GM19328 (cell line): Measurements from ENCODE around the gene SPG7.

Experiments
- ATAC-seq: cut with Tn5 transposase; IDR thresholded peaks from one replicate; pipeline ENCODE4 v1.9.1; 2021; ENCODE audit warnings: mild to moderate bottlenecking, moderate library complexity; ENCODE audit not compliant: unreplicated experiment

The SPG7 gene

GRCh38 chr16:89595330-89596060 lies 87.3 kb downstream of the SPG7 start:
- no peak for ATAC-seq

GRCh38 chr16:89596061-89596689 lies 88.0 kb downstream of the SPG7 start:
- no peak for ATAC-seq

DNA sequence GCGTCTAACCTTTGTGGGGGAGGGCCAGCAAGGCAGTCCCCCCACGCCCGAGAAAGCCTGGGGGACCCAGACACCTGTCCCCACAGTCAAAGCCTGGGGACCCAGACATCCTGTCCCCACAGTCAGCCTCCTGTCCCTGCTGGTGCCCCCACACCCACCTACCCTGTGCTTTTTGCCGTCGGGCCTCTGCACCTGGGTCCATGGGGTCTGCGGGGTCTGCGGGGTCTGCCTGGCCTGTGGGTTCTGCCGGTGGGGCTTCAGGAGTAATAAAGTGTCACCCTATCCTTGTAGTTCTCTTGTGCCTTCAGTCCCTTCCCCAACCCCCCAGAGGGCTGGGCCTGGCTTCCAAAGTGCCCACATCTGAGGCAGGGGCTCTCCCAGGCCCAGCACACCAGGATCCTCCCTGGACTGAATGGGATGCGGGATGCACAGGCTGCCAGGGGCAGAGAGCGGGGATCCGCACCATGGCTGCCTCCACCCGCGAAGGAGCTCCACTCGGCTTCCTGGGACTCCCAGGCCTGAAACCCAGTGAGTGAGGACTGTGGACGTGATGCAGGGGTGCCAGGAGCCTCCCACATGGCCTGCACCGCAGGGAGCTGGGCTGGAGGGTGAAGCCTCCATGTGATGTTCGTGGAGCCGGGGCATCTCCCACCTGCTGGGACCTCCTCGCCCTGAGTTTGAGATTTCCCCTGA lies 88.9 kb downstream of the SPG7 start:
- ATAC-seq, result no peak

DNA sequence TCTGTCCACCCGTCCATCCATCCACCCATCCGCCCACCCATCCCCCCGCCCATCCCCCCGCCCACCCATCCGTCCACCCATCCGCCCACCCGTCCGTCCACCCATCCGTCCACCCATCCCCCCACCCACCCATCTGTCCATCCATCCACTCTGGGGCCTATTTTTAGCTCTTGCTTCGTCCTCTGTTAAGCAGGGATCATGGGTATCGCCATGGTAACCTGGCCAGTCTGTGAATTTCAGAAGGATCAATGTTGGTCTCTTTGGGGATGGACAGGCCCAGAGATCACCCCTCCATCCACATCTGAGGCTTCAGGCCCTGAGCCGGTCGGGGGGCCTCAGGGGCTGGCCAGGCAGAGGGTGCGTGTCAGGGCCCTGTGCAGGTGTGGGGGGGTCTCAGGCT lies 90.0 kb downstream of the SPG7 start:
- no peak for ATAC-seq

DNA sequence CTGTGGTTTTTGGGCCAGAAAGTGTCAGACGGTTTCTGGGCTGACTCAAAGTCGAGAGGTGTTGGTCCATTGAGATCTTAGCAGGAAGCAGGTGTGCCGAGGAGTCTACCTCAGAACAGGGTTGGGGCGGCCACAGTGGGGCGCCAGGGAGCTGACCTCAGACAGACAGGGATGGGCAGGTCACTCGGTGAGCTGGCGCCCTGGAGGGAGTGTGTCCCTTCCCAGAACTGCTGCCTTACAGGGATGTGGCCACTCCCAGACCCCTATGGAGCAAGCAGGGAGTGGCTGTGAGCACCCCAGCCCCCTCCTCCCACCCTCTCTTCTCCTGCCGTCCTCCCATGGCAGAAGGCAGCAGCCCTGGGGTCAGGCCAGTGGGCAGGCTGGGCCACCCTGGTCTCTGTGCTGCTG lies 91.3 kb downstream of the SPG7 start:
- ATAC-seq, result no peak

DNA sequence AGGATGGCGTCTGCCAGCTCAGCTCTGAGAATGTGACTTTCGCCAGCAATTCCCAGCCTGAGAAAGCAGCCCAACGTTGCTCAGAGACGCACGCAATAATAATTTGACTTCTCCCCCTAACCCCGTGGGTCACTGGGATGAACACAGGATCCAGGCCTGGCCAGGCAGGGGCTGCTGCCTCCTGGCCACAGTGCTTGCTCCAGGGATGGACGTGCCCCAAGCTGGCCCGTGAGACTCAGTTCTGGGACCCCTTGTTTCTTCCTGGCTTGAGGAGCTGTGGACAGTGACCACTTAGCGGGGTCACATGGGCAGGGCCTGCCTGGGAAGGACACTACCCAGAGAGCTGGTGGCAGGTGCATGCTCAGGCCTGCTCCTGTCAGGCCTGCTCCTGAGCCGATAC lies 91.7 kb downstream of the SPG7 start:
- ATAC-seq, result no peak

DNA sequence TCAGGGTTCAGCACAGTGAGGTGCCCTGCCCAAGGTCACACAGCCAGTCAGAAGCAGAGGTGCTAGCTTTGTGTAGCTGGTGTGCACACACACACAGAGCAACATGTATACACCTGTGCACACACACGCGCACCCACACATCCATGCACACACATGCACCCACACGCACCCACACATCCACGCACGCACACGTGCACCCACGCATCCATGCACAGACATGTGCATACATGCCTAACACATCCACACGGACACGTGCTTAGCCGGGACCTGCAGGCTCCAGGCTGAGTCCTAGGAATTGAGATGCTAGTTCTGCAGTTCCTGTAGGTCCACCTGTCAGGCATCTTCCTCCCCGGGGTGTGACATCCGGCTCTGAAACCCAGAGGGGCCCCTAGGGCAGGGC lies 92.2 kb downstream of the SPG7 start:
- no peak for ATAC-seq

GRCh38 chr16:89600956-89601355 lies 92.8 kb downstream of the SPG7 start:
- no peak for ATAC-seq

GRCh38 chr16:89601906-89602272 lies 93.7 kb downstream of the SPG7 start:
- no peak for ATAC-seq

DNA sequence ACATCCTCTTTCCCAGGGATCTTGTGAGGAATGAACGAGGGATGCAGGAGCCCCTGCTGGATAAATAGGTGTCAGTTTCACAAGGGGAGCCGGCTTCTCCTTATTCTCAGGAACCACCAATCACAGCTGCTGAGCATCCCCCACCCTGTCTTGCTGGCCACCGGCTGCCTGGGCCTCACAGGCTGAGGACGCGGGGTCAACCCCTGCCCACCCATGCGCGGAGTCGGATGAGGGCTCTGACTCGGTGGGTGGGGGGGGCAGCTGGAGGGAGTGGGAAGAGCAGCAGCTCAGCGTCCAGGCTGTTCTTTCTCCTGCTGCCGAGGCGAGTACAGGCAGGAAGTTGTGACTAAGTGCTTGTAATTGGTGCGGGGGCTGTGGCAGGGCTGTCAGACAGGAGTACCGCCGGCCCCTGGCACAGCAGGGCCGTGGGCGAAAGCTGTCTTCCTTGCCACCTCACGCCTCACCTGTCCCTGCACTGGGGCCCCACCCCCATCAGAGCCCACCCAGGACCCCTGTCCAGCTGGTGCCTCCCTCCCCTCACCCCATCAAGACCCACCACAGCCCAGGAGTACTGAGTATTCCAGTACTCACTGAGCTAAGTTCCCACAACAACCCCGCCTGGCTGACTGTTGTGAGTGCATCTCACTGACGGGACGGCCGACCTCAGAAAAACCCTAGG lies 94.2 kb downstream of the SPG7 start:
- ATAC-seq, result no peak

- no peak for ATAC-seq
These were observed 94.9 kb downstream of the SPG7 start for GRCh38 chr16:89602952-89603590.

DNA sequence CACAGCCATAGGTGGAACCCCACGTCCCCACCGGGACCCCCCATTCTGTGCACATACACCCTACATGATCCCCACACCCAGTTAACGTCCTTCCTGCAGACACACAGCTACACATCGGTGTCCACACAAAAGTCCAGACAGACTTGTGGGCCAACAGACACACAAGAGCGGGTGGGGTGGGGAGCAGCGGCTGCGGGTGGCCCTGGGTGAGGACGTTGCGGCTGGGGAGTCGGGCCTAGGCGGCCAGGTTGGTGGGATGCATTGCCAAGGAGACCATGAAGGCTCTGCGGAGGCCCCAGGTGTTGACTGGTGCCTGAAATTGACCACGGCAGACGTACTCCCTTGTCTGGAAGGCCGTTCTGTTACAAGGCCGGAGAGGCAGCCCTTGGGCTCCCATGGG lies 96.6 kb downstream of the SPG7 start:
- ATAC-seq, result no peak

DNA sequence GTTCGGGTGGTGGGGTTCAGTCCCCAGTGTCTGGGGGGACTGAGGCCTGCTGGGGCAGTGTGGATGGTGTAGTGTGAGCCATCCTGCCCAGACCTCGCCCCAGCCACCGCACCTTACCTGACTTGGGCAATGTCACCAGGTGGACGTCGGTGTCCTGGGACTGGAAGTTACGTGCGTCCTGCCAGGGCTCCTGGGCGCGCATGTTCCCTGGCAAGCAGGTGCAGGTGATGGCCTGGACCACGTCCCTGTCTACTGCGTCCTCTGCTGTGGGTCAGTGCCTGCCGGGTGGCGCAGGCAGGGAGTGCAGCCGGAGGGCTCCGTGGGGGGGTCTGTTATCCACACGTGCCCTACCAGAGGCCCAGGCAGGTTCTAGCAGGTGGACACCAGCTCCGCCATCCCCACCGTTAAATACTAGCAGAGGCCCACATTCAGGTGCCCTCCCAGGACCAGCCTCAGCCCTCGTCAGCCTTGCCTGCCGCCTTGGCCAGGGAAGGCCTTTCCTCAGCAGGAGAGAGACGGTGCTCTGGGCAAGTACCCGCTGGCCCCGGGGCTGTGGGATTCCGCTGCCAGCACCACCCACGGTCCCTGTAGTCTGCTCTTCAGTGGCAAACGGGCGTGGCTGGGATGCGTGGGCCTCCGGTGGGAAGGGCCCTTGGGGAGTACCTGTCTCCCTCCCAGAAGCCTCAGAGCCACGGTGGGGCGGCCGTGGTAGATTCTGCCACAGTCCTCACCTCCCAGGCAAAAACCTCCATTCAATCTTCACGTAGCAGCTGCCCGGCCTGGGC lies 97.2 kb downstream of the SPG7 start:
- no peak for ATAC-seq

DNA sequence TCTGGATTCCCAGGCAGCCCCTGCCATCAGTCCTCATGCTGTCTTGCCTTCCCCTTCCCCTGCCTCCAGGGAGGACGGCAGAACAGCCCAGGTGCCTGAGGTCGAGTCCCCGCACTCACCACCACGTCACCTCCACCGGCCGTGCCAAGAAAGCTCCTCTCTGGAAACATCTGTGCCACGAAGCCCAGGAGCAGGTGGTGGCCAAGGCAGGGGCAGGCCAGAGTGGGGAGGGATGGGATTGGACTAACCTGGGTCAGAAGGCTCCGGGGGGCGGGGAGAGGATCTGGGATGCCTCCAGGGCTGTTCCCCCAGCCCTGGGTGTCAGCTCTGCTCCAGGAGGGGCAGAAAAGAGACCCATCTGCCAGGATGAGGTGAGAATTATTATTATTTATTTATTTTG lies 97.8 kb downstream of the SPG7 start:
- no peak for ATAC-seq
